GM21619 (cell line): ENCODE data around the gene ARHGAP20.
"Not testable (repeated sequence)": the region's sequence is repeated elsewhere in the genome, so short reads cannot be mapped to it uniquely, and the experiment has no call there.

Experiments
- ATAC-seq: cut with Tn5 transposase; IDR thresholded peaks from one replicate; pipeline ENCODE4 v1.9.1; 2021; ENCODE audit not compliant: unreplicated experiment

ARHGAP20 gene

GRCh38 chr11:110619366-110619765 is 92.9 kb downstream of the ARHGAP20 start:
- not testable (repeated sequence) for ATAC-seq

- ATAC-seq: no peak
Observed at GRCh38 chr11:110614031-110614430, 98.2 kb downstream of the ARHGAP20 start.

- no peak for ATAC-seq
Observed at GRCh38 chr11:110613197-110613918, 98.9 kb downstream of the ARHGAP20 start.

- no peak for ATAC-seq
Observed at GRCh38 chr11:110606415-110606814, 105.8 kb downstream of the ARHGAP20 start.

DNA sequence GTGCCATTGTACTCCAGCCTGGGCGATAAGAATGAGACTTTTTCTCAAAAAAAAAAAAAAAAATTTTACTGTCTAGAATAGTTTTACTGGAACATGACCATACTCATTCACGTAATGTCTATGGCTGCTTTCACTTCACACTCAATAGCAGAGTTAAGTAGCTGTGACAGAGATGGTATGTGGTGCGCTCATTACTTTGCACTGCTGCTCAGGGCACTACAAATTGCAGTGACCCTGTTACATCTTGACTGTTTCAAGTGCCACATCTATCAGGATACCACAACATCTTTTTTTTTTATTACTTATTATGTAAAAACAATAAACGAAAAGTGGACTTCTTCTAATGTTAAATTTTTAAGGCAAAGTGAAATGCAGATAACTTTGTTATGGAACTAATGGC is 110.3 kb downstream of the ARHGAP20 start:
- ATAC-seq: no peak

- ATAC-seq: no peak
Observed at GRCh38 chr11:110600322-110600721, 111.9 kb downstream of the ARHGAP20 start.

DNA sequence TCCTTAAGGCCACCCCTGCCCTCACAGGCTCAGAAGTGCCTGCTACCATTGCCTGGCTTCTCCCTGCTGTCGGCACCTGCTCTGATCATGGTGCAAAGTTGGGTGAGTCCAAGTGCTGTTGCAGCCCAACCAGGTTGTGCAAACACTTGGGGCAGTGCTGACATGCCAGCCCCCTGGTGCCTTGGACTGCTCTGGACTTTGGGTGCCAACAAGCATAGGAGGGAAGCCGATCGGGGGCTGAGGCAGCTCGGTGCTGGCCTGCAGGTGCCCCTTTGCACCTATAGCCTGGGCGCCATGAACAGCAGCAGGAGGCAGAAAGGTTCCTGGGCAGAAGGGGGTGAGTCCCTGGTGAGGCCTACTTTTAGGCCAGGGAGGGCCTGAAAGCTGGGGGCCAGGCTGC is 113.0 kb downstream of the ARHGAP20 start:
- ATAC-seq: no peak

DNA sequence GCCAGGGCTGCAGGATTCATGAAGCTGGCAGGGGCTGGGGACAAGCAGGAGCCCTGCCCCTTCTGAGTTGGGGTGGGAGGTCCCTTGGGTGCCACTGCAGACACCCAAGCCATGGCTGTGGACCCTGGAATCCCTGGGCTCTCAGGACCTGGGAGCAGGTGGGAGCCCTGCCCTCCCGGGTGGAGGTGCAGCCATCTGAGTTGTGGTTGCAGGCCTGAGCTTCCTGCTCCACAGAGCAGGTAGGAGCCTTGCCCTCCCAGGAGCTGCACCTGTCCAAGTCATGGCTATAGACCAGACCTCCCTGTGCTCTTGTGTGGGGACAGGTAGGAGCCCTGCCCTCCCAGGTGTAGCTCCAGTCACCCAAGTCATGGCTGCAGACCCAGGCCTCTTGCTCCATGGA is 113.5 kb downstream of the ARHGAP20 start:
- no peak for ATAC-seq

DNA sequence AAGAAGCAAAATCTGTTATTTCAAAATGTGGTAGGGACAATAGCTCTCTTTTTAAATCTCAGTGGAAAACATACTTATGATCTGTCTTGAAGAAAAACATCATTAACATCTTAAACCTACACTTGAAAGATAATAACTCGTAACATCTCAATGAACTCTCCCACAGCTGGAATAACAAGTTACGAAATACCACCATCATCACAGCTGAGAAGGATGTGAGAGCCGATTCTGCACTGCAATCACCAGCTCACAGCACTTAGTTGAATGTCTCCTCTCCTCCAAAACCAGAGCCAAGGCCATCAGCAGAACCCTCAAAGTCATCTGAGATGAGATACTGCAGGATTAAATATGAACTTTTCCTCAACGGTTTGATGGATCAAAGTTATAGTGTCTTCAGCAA is 124.3 kb downstream of the ARHGAP20 start:
- no peak for ATAC-seq

- ATAC-seq: no peak
Observed at GRCh38 chr11:110587129-110587528, 125.1 kb downstream of the ARHGAP20 start.

GRCh38 chr11:110584150-110584549 is 128.1 kb downstream of the ARHGAP20 start:
- no peak for ATAC-seq

DNA sequence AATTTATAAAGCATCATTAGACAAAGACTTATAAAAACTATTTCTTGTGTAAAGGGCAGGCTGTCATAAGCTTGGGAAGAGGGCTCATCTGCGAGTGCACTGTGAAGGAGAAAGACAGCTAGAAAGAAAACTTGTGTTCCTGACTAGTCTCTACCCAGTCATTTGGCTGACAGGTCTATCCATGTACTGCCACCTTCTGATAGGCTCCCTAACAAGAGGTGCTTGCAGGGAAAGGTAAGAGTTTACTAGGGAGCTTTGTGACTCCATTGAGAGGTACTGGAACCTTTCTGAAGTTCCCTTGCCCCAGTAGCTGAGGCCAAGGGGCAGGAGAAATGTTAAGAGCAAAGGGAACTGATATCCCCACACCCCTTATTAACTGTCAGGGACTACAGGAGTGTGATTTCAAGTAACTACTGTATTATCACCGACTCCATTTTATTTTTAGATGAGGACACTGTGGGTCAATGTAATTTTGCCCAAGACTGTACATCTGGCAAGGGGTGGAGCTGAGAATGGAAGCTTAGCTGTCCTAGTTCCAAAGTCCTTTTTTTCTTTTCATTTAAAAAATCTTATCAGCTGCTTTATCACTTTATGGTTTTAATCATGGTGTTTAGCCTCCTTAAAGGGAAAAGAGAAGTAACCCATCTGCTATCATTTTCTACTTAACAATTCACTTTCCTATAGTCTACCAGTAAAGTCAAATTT is 129.4 kb downstream of the ARHGAP20 start:
- no peak for ATAC-seq

- no peak for ATAC-seq
Observed at GRCh38 chr11:110580571-110580970, 131.7 kb downstream of the ARHGAP20 start.

DNA sequence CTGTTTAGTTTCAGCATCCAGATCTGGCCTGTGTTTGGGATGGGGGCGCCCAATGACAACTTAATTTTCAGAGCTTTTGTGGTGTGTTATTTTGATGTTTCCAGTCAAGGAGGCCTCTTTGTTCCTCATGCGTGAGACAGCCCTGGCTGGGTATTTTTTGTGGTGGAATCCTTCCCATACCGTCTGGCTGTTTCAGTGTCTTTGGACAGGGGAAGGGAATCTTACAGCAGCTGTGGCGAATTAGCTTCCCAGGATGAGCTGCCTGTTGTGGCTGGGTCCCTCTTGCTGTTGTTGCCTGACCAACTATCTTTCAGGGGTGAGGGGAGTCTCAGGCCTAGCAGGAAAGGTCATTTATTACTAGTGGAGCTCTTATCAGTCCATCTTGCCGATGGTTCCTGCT is 138.8 kb downstream of the ARHGAP20 start:
- ATAC-seq: no peak

DNA sequence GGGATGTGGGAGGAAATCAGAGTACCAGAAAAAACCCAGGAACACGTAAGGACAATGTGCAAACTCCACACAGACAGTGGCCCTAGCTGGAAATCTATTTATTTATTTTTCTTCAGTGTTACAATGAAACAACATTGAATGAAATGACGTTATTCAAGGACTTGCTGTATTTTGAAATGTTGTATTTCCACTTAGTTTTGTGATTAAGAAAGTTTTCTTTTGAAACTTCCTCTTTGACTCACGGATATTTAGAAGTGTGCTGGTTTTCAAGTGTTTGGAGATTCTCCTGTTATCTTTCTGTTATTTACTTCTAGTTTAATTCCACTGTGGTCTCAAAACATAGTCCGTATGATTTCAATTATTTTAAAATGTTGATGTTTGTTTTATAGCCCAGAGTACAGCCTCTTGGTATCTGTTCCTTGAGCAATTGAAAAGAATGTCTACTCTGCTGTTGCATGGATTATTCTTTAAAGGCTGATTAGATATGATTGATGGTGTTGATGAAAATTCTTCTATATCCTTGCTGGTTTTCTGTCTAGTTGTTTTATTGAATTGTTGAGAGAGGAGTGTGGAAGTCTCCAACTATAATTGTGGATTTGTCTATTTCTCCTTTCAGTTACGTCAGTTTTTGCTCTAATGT is 141.0 kb downstream of the ARHGAP20 start:
- ATAC-seq: no peak

DNA sequence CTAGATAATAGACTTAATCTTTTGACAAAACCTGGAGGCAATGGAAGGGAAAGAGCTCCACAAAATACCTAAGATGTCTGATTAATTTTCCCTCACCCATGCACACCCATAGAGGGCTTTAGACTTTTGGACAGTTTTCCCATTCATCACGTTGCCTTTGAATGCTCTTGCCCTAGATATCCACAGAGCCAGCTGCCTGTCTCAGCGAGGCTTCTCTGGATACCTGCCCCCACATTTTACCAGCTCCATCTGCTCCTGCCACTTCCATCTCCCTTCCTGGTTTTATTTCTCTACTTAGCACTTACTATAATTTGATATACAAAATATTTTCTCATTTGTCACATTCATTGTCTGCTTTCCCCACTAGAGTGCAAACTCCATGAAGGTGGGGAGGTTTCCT is 145.7 kb downstream of the ARHGAP20 start:
- no peak for ATAC-seq

- no peak for ATAC-seq
Observed at GRCh38 chr11:110565357-110566336, 146.6 kb downstream of the ARHGAP20 start.

DNA sequence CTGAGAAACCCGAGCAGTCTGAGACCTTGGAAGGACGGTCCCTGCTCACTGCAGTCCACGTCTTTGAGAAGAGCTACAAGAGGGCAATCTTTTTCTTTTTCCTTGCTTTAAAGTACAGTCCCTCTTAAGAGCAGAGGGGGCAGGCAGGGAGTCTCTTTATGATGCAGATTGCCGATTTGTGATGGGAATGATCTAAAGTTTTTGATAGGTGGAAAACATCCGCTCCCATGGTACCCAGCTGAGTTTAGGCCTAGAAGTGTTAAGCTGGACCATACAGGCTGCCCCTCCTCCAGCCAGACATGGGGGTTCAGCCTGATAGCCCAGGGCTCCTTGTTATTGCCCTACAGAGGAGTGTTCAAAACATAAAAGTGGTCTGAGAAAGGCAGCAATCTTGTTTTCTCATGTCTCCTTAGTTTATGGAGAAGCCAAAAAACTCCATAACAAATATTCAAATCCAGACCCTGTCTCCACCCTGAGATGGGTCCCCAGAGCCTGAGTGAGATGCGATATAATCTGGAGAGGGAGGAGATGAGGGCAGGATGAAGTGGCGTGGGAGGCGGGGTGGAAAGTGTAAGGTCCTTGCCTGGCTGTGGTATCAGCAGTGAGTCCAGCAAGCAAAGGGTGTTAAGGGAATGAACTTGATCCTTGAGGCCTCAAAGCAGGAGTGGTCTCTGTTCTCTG is 147.4 kb downstream of the ARHGAP20 start:
- no peak for ATAC-seq

GRCh38 chr11:110544779-110545178 is 167.5 kb downstream of the ARHGAP20 start:
- ATAC-seq: no peak

- ATAC-seq: no peak
Observed at GRCh38 chr11:110538154-110538553, 174.1 kb downstream of the ARHGAP20 start.
